ENCODE data around the gene C5orf47. TPM values are rescaled to one million over a fixed set of nuclear protein-coding genes. Genes with fewer than 3 reads are reported as not detected.

Gene C5orf47
- total RNA-seq, 1 donor from 2014 or later, result not detected

- H3K9me3 Mint-ChIP-seq (ENCODE audit: unreplicated experiment), result no peaks in the 10 kb centered on the region
- H3K27ac Mint-ChIP-seq (ENCODE audit: unreplicated experiment), result no peak overlapping the region
- no peaks in the 10 kb centered on the region for H3K4me1 Mint-ChIP-seq (ENCODE audit: unreplicated experiment)
- H3K36me3 Mint-ChIP-seq (ENCODE audit: low read depth, unreplicated experiment), result no peaks in the 10 kb centered on the region
- no peak overlapping the region for H3K4me3 Mint-ChIP-seq (ENCODE audit: unreplicated experiment)
- TF ChIP-seq, protein P1, sequence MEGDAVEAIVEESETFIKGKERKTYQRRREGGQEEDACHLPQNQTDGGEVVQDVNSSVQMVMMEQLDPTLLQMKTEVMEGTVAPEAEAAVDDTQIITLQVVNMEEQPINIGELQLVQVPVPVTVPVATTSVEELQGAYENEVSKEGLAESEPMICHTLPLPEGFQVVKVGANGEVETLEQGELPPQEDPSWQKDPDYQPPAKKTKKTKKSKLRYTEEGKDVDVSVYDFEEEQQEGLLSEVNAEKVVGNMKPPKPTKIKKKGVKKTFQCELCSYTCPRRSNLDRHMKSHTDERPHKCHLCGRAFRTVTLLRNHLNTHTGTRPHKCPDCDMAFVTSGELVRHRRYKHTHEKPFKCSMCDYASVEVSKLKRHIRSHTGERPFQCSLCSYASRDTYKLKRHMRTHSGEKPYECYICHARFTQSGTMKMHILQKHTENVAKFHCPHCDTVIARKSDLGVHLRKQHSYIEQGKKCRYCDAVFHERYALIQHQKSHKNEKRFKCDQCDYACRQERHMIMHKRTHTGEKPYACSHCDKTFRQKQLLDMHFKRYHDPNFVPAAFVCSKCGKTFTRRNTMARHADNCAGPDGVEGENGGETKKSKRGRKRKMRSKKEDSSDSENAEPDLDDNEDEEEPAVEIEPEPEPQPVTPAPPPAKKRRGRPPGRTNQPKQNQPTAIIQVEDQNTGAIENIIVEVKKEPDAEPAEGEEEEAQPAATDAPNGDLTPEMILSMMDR (IDR thresholded peaks at IDR 0.05; ENCODE audit: unreplicated experiment), result no peak
- peaks cover 3% of the 10 kb centered on the region for H3K27me3 Mint-ChIP-seq (ENCODE audit: unreplicated experiment)
- no peak for DNase-seq (ENCODE audit: low spot score)
Measured at GRCh38 chr5:174052636-174053035, 63.7 kb downstream of the C5orf47 start.

DNA sequence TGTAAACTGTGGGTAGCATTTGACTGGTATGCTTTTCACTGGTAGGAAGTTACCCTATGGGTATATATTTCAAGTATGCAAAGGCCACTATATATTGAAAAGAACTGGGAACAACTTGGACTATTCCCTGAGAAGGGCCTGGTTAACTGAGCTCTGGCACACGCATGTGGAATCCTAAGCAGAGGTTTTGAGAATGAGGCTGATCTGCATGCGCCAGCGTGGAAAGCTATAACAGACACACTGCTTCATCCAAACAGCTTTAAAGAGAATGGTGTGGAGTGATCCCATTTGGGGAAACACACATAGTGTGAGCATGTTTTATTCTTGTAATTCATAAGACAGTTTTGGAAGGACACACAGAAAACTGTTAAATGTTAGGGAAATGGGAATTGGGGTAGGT is 64.9 kb downstream of the C5orf47 start:
- no peaks in the 10 kb centered on the region for H3K36me3 Mint-ChIP-seq (ENCODE audit: low read depth, unreplicated experiment)
- no peaks in the 10 kb centered on the region for H3K4me1 Mint-ChIP-seq (ENCODE audit: unreplicated experiment)
- no peak for DNase-seq (ENCODE audit: low spot score)
- H3K9me3 Mint-ChIP-seq (ENCODE audit: unreplicated experiment), result no peaks in the 10 kb centered on the region
- peaks cover 3% of the 10 kb centered on the region for H3K27me3 Mint-ChIP-seq (ENCODE audit: unreplicated experiment)
- H3K4me3 Mint-ChIP-seq (ENCODE audit: unreplicated experiment), result no peak overlapping the region
- H3K27ac Mint-ChIP-seq (ENCODE audit: unreplicated experiment), result no peak overlapping the region
- TF ChIP-seq, protein P1 (IDR thresholded peaks at IDR 0.05; ENCODE audit: unreplicated experiment), result no peak

Other genes with a start within 250 kb of the C5orf47 start
- 19.5 TPM for gene CPEB4, start 100.8 kb upstream of the C5orf47 start, total RNA-seq (ENCODE audit: unreplicated experiment)
- not detected for gene NSG2, start 56.5 kb downstream of the C5orf47 start, total RNA-seq (ENCODE audit: unreplicated experiment)

All from endothelial cell (in vitro differentiated cells).